OCI-LY1 (cell line): ENCODE data around the gene CPM.

Experiments used
- H2AFZ ChIP-seq: fragments of 200-600 bp; sonication (generic), shearing (Covaris generic); 2 replicates; pipeline ENCODE4 v1.6.0; 2014; ENCODE audit warnings: antibody characterized with exemption, mild to moderate bottlenecking, low read length
- H3F3A ChIP-seq: fragments of 200-600 bp; sonication (generic), shearing (Covaris generic); 2 replicates; pipeline ENCODE4 v1.6.0; 2014; ENCODE audit warnings: mild to moderate bottlenecking, antibody characterized with exemption, low read length, moderate library complexity; ENCODE audit not compliant: insufficient read depth
- H3K27ac ChIP-seq: fragments of 200-600 bp; sonication (generic); 2 replicates; pipeline ENCODE4 v1.5.1; 2014; ENCODE audit warnings: low read length, mixed run types, mild to moderate bottlenecking, low read depth; ENCODE audit not compliant: poor library complexity, severe bottlenecking
- H3K27me3 ChIP-seq: fragments of 200-600 bp; sonication (generic); 2 replicates; pipeline ENCODE4 v1.6.0; 2014; ENCODE audit warnings: antibody characterized with exemption, mild to moderate bottlenecking, low read length, moderate library complexity; ENCODE audit not compliant: insufficient read depth
- H3K36me3 ChIP-seq: fragments of 200-600 bp; sonication (generic); 2 replicates; pipeline ENCODE4 v1.6.1; 2014; ENCODE audit warnings: mild to moderate bottlenecking, antibody characterized with exemption, low read length, moderate library complexity, mixed read lengths; ENCODE audit not compliant: insufficient read depth
- H3K4me1 ChIP-seq: fragments of 200-600 bp; sonication (generic); 2 replicates; pipeline ENCODE4 v1.5.1; 2014; ENCODE audit warnings: mild to moderate bottlenecking, low read length, moderate library complexity; ENCODE audit not compliant: insufficient read depth, severe bottlenecking
- H3K4me2 ChIP-seq: fragments of 200-600 bp; sonication (generic), shearing (Covaris generic); 2 replicates; pipeline ENCODE4 v1.6.1; 2014; ENCODE audit warnings: low read length
- H3K4me3 ChIP-seq: fragments of 200-600 bp; sonication (generic); 2 replicates; pipeline ENCODE4 v1.5.1; 2014; ENCODE audit warnings: low read length, low read depth, mild to moderate bottlenecking, mixed read lengths; ENCODE audit not compliant: poor library complexity, severe bottlenecking
- H3K79me2 ChIP-seq: fragments of 200-600 bp; shearing (Covaris generic); 2 replicates; pipeline ENCODE4 v1.6.1; 2016; ENCODE audit warnings: mixed run types, low read length, mixed read lengths; ENCODE audit not compliant: insufficient read depth
- H3K9ac ChIP-seq: fragments of 200-600 bp; sonication (generic), shearing (Covaris generic); 2 replicates; pipeline ENCODE4 v1.6.1; 2014; ENCODE audit warnings: mild to moderate bottlenecking, low read length, mixed read lengths
- H3K9me2 ChIP-seq: fragments of 200-600 bp; sonication (generic), shearing (Covaris generic); 2 replicates; pipeline ENCODE4 v1.6.1; 2014; ENCODE audit warnings: low read depth, mild to moderate bottlenecking, low read length, mixed read lengths
- H3K9me3 ChIP-seq: fragments of 200-600 bp; shearing (Covaris generic); 2 replicates; pipeline ENCODE4 v1.6.1; 2014; ENCODE audit warnings: low read length, mixed read lengths
- H4K20me1 ChIP-seq: fragments of 200-600 bp; sonication (generic), shearing (Covaris generic); 2 replicates; pipeline ENCODE4 v1.6.0; 2016; ENCODE audit warnings: mild to moderate bottlenecking, low read length; ENCODE audit not compliant: insufficient read depth
- EZH2 ChIP-seq: fragments of 200-600 bp; sonication (generic), shearing (Covaris generic); IDR thresholded peaks from 2 replicates; pipeline ENCODE4 v1.8.0; 2017; ENCODE audit warnings: borderline replicate concordance, mixed run types, mild to moderate bottlenecking, antibody characterized with exemption, low read length, moderate library complexity, mixed read lengths
- TF ChIP-seq, protein P1 (sequence below): fragments of 200-600 bp; sonication (generic), shearing (Covaris generic); IDR thresholded peaks from 2 replicates; pipeline ENCODE4 v1.5.1; 2017; ENCODE audit warnings: mild to moderate bottlenecking, antibody characterized with exemption, low read length, moderate library complexity, mixed read lengths

The CPM gene

DNA sequence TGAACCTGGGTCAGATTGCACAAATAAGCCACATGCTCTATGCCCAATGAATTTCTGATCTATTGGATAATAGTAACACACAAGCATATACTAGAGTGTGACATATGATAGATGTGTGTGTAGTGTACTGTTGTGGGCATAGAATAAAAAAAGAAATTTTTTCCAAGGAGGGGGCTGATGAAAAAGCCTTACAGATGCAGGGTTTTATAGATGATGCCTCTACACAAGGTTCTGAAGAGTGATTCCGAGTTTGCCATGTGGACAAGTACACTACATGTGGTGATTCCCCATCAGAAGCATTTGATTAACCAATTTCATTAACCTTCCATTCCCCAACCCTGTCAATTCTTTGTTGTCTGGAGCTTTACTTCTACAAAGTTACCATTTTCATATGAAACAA is 45.3 kb downstream of the CPM start:
- peaks cover 16% of the 10 kb centered on the region for H3K4me1 ChIP-seq
- H3K9ac ChIP-seq: no peak overlapping the region
- no peaks in the 10 kb centered on the region for H3K79me2 ChIP-seq
- no peaks in the 10 kb centered on the region for H3K9me2 ChIP-seq
- H3K27me3 ChIP-seq: no peaks in the 10 kb centered on the region
- H3K27ac ChIP-seq: no peak overlapping the region
- H3F3A ChIP-seq: no peaks in the 10 kb centered on the region
- no peaks in the 10 kb centered on the region for H4K20me1 ChIP-seq
- H2AFZ ChIP-seq: no peak overlapping the region
- H3K36me3 ChIP-seq: no peaks in the 10 kb centered on the region
- no peaks in the 10 kb centered on the region for H3K9me3 ChIP-seq
- H3K4me3 ChIP-seq: no peak overlapping the region
- TF ChIP-seq EZH2: no peak
- TF ChIP-seq, protein P1, sequence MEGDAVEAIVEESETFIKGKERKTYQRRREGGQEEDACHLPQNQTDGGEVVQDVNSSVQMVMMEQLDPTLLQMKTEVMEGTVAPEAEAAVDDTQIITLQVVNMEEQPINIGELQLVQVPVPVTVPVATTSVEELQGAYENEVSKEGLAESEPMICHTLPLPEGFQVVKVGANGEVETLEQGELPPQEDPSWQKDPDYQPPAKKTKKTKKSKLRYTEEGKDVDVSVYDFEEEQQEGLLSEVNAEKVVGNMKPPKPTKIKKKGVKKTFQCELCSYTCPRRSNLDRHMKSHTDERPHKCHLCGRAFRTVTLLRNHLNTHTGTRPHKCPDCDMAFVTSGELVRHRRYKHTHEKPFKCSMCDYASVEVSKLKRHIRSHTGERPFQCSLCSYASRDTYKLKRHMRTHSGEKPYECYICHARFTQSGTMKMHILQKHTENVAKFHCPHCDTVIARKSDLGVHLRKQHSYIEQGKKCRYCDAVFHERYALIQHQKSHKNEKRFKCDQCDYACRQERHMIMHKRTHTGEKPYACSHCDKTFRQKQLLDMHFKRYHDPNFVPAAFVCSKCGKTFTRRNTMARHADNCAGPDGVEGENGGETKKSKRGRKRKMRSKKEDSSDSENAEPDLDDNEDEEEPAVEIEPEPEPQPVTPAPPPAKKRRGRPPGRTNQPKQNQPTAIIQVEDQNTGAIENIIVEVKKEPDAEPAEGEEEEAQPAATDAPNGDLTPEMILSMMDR: no peak
- H3K4me2 ChIP-seq: no peak overlapping the region

DNA sequence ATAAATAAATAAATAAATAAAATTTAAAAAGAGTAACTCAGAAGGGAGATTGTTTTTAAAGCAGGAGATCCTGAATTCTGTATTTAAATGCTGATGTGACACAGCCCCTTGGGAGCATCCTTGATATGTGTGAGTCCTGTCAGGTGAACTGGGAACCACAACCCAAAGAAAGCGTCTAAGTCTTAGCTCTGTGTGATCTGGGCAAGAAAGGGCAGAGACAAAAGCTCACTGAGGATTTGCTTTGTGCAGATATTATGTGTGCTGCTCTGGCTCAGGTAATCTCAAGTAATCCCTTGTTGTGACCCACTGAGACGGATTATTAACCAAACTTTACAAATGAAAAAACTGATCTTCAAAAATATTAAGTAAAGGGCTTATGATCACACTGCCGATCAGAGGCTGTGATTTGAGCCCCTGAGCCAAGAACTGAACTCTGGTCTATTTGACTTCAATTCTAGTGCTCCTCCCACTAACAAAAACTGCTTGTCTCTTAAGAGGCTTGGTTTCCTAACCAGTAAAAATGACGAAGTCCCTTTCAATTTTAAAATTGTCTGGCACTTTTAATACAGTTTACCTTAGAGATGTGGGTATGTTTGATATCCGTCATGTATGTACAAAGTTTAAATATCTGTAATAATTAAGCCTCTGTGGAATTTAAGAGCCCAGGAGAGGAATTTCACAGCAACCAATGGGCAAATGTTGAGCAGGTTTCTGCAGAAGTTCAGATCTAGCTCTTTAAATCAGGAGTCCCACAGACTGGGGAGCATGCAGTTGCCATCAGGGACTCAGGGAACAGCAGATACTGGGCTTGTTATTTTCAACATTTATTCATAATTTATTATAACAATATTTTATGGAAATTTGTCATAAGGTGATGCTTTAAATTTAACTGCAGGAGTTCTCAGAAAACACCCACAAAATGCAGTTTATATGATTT is 46.1 kb downstream of the CPM start:
- Histone ChIP-seq H3K27me3 (no peaks in the 10 kb centered on the region), H4K20me1 (no peaks in the 10 kb centered on the region), H3K9ac (no peak overlapping the region), H3K4me1 (peaks cover 16% of the 10 kb centered on the region), H3K27ac (no peak overlapping the region), H3K9me2 (no peaks in the 10 kb centered on the region), H2AFZ (no peak overlapping the region), H3F3A (no peaks in the 10 kb centered on the region), H3K9me3 (no peaks in the 10 kb centered on the region), H3K4me3 (no peak overlapping the region), H3K79me2 (no peaks in the 10 kb centered on the region), H3K36me3 (no peaks in the 10 kb centered on the region), H3K4me2 (no peak overlapping the region)
- TF ChIP-seq, protein P1: no peak
- no peak for TF ChIP-seq EZH2

DNA sequence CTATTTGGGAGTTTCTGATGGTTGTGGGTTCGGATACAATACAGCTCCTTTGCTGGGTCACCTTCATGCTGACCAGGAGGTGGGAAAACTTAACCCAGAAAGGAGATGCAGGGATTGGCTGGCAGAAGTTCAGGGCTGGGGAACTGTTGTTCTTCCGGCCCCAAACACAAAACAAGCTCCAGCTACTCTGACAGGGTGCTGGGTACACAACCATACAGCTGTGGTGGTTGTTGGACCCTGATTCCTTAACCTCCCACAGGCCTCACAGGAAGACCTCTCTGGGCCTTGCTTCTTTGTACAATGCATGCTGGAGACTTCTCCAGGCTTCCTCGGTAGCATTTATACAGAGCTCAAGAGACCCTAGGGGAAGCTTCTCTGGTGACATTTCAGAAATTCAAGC is 47.6 kb downstream of the CPM start:
- TF ChIP-seq, protein P1: no peak
- no peaks in the 10 kb centered on the region for H3K36me3 ChIP-seq
- no peaks in the 10 kb centered on the region for H3K9me2 ChIP-seq
- no peaks in the 10 kb centered on the region for H3K79me2 ChIP-seq
- H3F3A ChIP-seq: no peaks in the 10 kb centered on the region
- H3K4me2 ChIP-seq: no peak overlapping the region
- H3K4me3 ChIP-seq: no peak overlapping the region
- H3K4me1 ChIP-seq: peaks cover 11% of the 10 kb centered on the region
- H3K27ac ChIP-seq: no peak overlapping the region
- no peaks in the 10 kb centered on the region for H3K27me3 ChIP-seq
- H4K20me1 ChIP-seq: no peaks in the 10 kb centered on the region
- no peak overlapping the region for H2AFZ ChIP-seq
- no peak overlapping the region for H3K9ac ChIP-seq
- no peaks in the 10 kb centered on the region for H3K9me3 ChIP-seq
